HUES48 (cell line): ENCODE measurements around the gene ACVRL1.

Source experiments
- H3K27ac ChIP-seq: one replicate; pipeline ENCODE4 v1.7.0; 2013; ENCODE audit warnings: low read depth, low read length, inconsistent platforms
- H3K27me3 ChIP-seq: 2 replicates; pipeline ENCODE4 v1.6.1; 2013; ENCODE audit warnings: mild to moderate bottlenecking, low read length; ENCODE audit not compliant: control insufficient read depth, insufficient read depth
- H3K36me3 ChIP-seq: 2 replicates; pipeline ENCODE4 v1.6.1; 2013; ENCODE audit warnings: low read length; ENCODE audit not compliant: control insufficient read depth, insufficient read depth
- H3K4me1 ChIP-seq: 2 replicates; pipeline ENCODE4 v1.6.1; 2013; ENCODE audit warnings: mild to moderate bottlenecking, low read length; ENCODE audit not compliant: control insufficient read depth, insufficient read depth
- H3K4me3 ChIP-seq: 2 replicates; pipeline ENCODE4 v1.5.1; 2013; ENCODE audit warnings: mild to moderate bottlenecking, low read depth, low read length
- H3K9ac ChIP-seq: 2 replicates; pipeline ENCODE4 v1.6.1; 2013; ENCODE audit warnings: mild to moderate bottlenecking, low read depth, low read length, moderate library complexity
- H3K9me3 ChIP-seq: 2 replicates; pipeline ENCODE4 v1.6.1; 2013; ENCODE audit warnings: low read length; ENCODE audit not compliant: control insufficient read depth, insufficient read depth

Gene ACVRL1

DNA sequence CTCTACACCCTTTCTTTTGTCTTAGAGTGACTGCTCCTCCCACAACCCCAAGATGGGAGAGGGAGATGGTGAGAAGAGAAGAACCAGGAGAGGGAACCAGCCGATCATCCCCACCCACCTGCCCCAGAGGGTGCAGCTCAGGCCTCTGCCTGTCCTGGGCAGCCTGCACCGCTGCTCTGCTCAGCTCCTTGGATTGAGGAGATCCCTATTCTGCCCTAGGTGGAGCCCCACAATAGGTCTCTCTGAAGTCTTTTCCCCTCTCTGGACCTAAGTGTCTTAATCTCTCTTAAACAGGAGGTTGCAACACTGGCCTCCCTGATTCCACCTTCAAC lies 17.2 kb upstream of the ACVRL1 start:
- Histone ChIP-seq H3K36me3 (no peaks in the 10 kb centered on the region), H3K4me1 (peaks cover 8% of the 10 kb centered on the region), H3K4me3 (no peak overlapping the region), H3K9me3 (no peaks in the 10 kb centered on the region), H3K9ac (no peak overlapping the region), H3K27me3 (peaks cover 17% of the 10 kb centered on the region), H3K27ac (no peak overlapping the region)

DNA sequence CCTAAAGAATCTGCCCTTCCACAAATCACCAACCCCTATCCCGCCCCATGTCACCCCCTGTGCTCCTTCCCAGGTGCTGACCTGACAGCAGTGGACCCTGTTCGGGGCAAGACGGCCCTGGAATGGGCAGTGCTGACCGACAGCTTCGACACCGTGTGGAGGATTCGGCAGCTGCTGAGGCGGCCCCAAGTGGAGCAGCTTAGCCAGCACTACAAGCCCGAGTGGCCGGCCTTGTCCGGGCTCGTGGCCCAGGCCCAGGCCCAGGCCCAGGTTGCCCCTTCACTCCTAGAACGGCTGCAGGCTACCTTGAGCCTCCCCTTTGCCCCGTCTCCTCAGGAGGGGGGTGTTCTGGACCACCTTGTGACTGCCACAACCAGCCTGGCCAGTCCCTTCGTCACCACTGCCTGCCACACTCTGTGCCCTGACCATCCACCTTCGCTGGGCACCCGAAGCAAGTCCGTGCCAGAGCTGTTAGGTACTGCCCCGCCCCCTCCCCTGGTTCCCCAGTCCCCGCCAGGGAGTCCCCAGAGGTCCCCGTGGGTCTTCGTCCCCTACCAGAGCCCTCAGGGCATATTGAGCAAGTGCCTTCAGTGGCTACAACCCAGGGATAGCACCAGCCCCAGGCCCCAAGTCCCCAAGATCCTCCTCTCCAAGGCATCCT lies 16.7 kb upstream of the ACVRL1 start:
- Histone ChIP-seq H3K36me3 (no peaks in the 10 kb centered on the region), H3K4me3 (no peak overlapping the region), H3K27ac (no peak overlapping the region), H3K27me3 (peaks cover 17% of the 10 kb centered on the region), H3K9me3 (no peaks in the 10 kb centered on the region), H3K4me1 (peaks cover 8% of the 10 kb centered on the region), H3K9ac (no peak overlapping the region)

DNA sequence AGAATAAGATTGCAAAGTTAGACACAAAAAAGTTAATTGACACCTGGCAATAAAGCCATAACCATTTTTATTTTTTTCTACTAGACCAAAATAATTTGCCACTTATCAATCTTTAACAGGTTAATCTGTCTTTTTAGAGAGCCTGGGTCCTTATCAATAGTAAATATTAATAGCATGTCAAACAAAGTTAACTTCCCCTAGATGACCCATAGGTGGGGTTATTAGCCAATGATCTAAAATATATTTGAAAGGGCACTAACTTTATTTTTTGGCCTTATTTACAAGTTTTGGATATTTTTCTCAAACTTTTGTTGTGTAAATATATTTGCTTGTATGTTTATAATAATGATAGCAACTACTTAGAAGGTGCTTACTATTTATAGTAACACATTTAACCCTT lies 15.5 kb upstream of the ACVRL1 start:
- Histone ChIP-seq H3K4me3 (no peak overlapping the region), H3K27me3 (peaks cover 17% of the 10 kb centered on the region), H3K27ac (no peak overlapping the region), H3K9me3 (no peaks in the 10 kb centered on the region), H3K36me3 (no peaks in the 10 kb centered on the region), H3K9ac (no peak overlapping the region), H3K4me1 (peaks cover 6% of the 10 kb centered on the region)

DNA sequence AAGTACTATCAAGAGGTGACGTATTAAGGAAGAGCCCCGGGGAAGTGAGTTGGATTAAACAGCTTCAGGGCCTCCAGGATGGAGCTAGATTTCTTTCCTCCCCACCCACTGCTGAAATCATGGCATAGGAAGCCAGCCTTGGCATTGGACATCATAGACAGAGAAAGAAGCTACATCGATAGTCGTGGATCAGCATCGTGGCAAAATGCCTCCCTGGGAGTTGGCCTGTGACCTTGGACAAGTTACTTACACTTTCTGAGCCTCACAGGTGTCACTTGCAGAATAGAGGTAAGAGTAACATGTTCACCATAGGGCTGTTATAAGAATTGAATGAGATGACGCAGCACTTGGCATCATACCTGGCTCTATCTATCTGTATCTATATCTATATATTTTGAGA lies 13.5 kb upstream of the ACVRL1 start:
- H3K4me3 ChIP-seq, result no peak overlapping the region
- H3K36me3 ChIP-seq, result no peaks in the 10 kb centered on the region
- H3K27me3 ChIP-seq, result peaks cover 7% of the 10 kb centered on the region; the same call in 1 of the 2 replicates
- no peaks in the 10 kb centered on the region; the same call in 1 of the 2 replicates for H3K4me1 ChIP-seq
- no peak overlapping the region for H3K27ac ChIP-seq
- H3K9ac ChIP-seq, result no peak overlapping the region
- no peaks in the 10 kb centered on the region for H3K9me3 ChIP-seq

DNA sequence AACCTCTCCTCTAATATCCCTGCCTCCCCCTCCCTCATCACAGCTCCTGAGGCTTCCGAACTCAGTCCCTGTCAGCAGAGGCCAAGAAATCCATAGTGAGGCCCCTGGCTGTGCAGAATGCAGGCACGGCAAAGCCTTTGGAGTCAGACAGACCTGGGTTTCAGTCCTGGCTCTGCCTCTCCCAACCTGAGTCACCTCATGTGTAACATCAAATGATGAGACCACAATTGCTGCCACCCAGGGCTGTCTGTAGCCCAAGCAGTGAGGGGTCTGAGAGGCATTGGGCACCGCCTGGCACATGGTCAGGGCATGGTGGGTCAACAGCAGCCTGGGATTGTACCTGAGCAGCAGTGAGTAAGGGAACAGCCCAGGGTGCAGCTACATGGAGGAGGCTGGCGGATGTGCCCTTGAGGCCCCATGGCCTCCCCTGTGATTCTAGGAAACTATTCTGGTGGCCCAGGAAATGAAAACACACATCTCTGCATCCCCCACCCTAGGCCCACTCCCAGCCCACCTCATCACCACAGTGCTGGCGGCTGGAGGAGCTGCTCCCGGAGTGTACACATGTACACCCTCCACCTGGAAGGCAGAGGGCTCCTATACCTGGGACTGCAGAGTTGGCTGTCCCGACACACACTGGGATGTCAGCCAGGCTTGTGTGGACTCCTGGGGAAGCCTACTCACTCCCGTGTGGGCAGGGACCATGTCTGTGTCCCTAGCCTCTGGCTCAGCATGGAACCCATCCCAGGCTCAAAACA lies 11.7 kb upstream of the ACVRL1 start:
- H3K9ac ChIP-seq, result no peak overlapping the region
- no peaks in the 10 kb centered on the region for H3K27me3 ChIP-seq
- H3K27ac ChIP-seq, result no peak overlapping the region
- no peak overlapping the region for H3K4me3 ChIP-seq
- H3K36me3 ChIP-seq, result no peaks in the 10 kb centered on the region
- H3K4me1 ChIP-seq, result no peaks in the 10 kb centered on the region
- H3K9me3 ChIP-seq, result no peaks in the 10 kb centered on the region

DNA sequence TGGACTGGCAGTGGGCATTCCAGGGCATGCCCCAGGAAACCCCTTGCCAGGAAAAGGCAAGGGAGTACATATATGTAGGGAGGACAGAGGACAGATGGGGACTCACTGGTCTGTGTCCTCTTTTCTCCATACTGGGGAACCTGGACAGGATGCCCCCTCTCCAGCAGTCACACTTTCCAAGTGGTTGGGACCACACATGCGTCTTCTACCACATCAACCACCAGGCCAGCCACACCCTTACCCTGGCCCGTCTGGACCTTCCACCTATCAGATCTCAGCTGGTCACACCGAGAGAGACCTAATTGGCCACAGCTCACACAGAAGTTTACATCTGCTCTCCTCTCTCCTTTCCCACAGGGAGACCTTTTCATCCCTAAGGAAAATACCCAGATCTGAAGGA lies 11.1 kb upstream of the ACVRL1 start:
- no peak overlapping the region for H3K27ac ChIP-seq
- no peaks in the 10 kb centered on the region for H3K36me3 ChIP-seq
- no peaks in the 10 kb centered on the region for H3K27me3 ChIP-seq
- H3K4me3 ChIP-seq, result no peak overlapping the region
- no peaks in the 10 kb centered on the region for H3K4me1 ChIP-seq
- H3K9me3 ChIP-seq, result no peaks in the 10 kb centered on the region
- no peak overlapping the region for H3K9ac ChIP-seq

DNA sequence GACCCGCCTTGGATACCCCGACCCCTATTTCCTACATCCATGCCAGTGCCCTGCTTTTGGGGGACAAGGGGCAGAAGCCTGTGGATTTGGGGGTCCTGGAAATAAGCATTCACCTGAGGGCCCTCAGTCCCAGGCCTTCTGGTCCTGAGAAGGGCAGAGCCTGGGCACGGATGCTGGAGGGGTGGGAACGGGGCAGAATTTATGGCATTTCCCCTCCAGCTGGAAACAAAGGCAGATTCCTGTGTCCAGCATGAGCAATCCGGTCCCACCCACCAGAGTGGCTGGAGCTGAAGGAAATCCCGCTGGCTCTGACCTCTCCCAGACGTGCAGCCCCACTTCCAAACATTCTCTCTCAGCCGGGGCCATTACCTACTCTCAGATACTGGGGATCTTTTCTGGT lies 10.1 kb upstream of the ACVRL1 start:
- Histone ChIP-seq H3K9ac (no peak overlapping the region), H3K36me3 (no peaks in the 10 kb centered on the region), H3K9me3 (no peaks in the 10 kb centered on the region), H3K27me3 (no peaks in the 10 kb centered on the region), H3K4me1 (no peaks in the 10 kb centered on the region), H3K27ac (no peak overlapping the region), H3K4me3 (no peak overlapping the region)

DNA sequence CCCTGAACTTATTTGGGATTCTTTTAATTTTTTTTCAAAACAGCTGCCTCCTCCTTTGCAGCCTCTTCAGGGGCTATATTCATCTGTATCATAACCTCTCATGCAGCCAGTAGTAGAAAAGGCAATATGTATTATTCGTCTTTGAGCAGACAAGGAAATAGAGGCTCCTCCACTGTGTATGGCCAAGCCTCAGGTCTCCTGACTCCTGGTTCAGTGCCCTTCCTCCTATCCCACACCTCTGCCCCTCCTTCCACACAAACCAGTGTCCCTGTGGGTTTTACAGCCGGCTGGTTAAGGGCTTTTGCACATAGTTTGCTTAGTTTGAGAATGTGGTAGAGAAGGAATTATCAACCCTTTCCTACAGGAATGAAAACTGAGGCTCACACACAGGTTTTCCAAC lies 8.8 kb upstream of the ACVRL1 start:
- Histone ChIP-seq H3K9ac (no peak overlapping the region), H3K27ac (no peak overlapping the region), H3K36me3 (no peaks in the 10 kb centered on the region), H3K27me3 (no peaks in the 10 kb centered on the region), H3K9me3 (no peaks in the 10 kb centered on the region), H3K4me1 (no peaks in the 10 kb centered on the region), H3K4me3 (no peak overlapping the region)

DNA sequence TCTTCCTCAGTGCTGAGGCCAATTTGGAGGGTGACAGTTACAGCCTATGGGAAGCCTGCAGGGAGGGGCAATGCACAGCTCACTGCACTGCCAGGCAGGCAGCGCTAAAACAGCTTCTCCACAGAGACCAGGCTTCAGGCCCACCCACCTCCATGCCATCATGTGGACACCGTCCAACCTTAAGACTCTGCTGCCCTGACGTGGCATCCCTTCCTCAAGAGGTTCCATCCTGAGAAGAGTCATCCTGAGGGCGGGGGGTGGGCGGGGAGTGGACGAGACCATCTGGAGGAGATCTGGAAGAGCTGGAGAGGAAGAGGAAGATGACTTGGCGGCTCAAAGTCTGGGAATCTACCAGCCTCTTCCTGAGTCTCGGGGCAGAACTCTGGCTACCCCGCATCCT lies 8.4 kb upstream of the ACVRL1 start:
- no peak overlapping the region for H3K27ac ChIP-seq
- H3K4me3 ChIP-seq, result no peak overlapping the region
- no peaks in the 10 kb centered on the region for H3K4me1 ChIP-seq
- H3K36me3 ChIP-seq, result no peaks in the 10 kb centered on the region
- no peaks in the 10 kb centered on the region for H3K27me3 ChIP-seq
- no peak overlapping the region for H3K9ac ChIP-seq
- H3K9me3 ChIP-seq, result no peaks in the 10 kb centered on the region

DNA sequence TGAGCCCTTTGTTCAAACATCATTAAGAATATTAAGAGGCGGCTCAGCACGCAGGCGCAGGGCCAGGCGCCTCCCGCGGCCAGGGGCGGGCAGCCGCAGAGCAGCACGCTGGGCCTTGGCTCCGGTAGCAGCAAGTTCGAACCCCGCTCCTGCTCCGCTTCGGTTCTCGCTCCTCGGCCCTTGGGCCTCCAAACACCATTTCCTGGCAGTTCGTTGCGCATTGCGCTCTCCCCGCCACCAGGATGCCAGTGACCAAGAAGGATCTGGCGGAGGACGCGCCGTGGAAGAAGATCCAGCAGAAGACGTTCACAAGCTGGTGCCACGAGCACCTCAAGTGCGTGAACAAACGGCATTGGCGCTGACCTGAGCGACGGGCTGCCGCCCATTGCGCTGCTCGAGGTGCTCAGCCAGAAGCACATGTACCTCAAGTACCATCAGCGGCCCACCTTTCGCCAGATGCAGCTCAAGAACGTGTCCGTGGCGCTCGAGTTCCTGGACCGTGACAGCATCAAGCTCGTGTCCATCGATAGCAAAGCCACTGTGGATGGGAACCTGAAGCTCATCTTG lies 6.9 kb upstream of the ACVRL1 start:
- H3K9ac ChIP-seq, result no peak overlapping the region
- H3K9me3 ChIP-seq, result no peaks in the 10 kb centered on the region
- H3K27ac ChIP-seq, result no peak overlapping the region
- H3K27me3 ChIP-seq, result no peaks in the 10 kb centered on the region; the same call in 1 of the 2 replicates
- no peak overlapping the region for H3K4me3 ChIP-seq
- H3K36me3 ChIP-seq, result no peaks in the 10 kb centered on the region
- H3K4me1 ChIP-seq, result no peaks in the 10 kb centered on the region

DNA sequence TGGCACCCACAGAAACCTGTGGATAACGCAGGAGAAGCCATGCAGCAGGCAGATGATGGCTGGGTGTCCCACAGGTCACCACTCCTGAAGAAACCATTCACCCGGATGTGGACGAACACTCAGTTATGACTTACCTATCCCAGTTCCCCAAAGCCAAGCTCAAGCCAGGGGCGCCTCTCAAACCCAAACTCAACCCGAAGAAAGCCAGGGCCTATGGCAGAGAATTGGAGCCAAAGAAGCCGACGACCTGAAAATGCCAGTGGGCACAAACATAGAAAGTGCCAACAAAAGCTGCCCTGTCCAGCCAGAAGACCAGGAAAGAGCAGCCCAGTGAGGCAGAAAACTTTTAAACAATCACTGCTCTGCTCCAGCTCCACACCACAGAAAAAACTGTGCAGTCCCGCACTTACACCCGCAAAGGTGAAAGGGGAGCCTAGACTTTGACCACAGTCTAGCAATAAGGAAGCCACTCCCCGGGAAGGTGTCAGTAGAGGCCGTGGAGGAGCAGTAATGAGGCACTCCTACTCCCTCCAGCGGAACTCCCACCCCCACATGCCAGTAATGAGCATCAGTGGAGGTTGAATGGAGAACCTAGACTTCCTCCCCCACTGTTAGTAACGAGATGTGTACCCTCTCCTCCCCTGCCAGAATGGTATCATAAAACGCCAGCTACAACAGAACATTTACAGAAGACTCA lies 6.0 kb upstream of the ACVRL1 start:
- H3K4me1 ChIP-seq, result 0 out of 2 replicates have a peak, but pooled peaks cover 3% of the 10 kb centered on the region
- H3K27me3 ChIP-seq, result peaks cover 6% of the 10 kb centered on the region
- H3K27ac ChIP-seq, result no peak overlapping the region
- H3K9me3 ChIP-seq, result no peaks in the 10 kb centered on the region
- no peaks in the 10 kb centered on the region for H3K36me3 ChIP-seq
- H3K4me3 ChIP-seq, result no peak overlapping the region
- no peak overlapping the region for H3K9ac ChIP-seq
